ENCODE measurements around the gene OSBPL8. TPM values are rescaled to one million over a fixed set of nuclear protein-coding genes. Genes with fewer than 3 reads are reported as not detected.

Gene OSBPL8
- total and polyA plus RNA-seq, 2 experiments from 2014 or later: 78.0 to 124 TPM

DNA sequence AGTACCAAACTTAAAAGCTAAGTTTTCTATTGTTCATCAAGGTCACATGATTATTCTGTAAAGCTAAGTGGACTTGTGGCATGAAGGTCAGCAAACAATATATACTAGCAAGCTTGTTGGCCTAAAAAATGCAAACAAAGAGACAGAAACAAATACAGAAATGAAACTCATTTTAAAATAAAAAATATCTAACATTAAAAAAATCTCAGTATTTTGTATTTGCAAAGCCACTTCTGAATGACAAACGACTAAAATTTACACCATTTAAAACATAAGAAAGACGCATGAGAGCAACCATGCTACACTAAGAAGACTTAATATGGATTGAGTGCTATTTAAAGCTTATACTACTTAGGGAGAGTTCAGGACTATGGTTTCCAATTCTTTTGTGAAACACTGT, 138.5 kb downstream of the OSBPL8 start (continued):
- TF ChIP-seq, protein P1, sequence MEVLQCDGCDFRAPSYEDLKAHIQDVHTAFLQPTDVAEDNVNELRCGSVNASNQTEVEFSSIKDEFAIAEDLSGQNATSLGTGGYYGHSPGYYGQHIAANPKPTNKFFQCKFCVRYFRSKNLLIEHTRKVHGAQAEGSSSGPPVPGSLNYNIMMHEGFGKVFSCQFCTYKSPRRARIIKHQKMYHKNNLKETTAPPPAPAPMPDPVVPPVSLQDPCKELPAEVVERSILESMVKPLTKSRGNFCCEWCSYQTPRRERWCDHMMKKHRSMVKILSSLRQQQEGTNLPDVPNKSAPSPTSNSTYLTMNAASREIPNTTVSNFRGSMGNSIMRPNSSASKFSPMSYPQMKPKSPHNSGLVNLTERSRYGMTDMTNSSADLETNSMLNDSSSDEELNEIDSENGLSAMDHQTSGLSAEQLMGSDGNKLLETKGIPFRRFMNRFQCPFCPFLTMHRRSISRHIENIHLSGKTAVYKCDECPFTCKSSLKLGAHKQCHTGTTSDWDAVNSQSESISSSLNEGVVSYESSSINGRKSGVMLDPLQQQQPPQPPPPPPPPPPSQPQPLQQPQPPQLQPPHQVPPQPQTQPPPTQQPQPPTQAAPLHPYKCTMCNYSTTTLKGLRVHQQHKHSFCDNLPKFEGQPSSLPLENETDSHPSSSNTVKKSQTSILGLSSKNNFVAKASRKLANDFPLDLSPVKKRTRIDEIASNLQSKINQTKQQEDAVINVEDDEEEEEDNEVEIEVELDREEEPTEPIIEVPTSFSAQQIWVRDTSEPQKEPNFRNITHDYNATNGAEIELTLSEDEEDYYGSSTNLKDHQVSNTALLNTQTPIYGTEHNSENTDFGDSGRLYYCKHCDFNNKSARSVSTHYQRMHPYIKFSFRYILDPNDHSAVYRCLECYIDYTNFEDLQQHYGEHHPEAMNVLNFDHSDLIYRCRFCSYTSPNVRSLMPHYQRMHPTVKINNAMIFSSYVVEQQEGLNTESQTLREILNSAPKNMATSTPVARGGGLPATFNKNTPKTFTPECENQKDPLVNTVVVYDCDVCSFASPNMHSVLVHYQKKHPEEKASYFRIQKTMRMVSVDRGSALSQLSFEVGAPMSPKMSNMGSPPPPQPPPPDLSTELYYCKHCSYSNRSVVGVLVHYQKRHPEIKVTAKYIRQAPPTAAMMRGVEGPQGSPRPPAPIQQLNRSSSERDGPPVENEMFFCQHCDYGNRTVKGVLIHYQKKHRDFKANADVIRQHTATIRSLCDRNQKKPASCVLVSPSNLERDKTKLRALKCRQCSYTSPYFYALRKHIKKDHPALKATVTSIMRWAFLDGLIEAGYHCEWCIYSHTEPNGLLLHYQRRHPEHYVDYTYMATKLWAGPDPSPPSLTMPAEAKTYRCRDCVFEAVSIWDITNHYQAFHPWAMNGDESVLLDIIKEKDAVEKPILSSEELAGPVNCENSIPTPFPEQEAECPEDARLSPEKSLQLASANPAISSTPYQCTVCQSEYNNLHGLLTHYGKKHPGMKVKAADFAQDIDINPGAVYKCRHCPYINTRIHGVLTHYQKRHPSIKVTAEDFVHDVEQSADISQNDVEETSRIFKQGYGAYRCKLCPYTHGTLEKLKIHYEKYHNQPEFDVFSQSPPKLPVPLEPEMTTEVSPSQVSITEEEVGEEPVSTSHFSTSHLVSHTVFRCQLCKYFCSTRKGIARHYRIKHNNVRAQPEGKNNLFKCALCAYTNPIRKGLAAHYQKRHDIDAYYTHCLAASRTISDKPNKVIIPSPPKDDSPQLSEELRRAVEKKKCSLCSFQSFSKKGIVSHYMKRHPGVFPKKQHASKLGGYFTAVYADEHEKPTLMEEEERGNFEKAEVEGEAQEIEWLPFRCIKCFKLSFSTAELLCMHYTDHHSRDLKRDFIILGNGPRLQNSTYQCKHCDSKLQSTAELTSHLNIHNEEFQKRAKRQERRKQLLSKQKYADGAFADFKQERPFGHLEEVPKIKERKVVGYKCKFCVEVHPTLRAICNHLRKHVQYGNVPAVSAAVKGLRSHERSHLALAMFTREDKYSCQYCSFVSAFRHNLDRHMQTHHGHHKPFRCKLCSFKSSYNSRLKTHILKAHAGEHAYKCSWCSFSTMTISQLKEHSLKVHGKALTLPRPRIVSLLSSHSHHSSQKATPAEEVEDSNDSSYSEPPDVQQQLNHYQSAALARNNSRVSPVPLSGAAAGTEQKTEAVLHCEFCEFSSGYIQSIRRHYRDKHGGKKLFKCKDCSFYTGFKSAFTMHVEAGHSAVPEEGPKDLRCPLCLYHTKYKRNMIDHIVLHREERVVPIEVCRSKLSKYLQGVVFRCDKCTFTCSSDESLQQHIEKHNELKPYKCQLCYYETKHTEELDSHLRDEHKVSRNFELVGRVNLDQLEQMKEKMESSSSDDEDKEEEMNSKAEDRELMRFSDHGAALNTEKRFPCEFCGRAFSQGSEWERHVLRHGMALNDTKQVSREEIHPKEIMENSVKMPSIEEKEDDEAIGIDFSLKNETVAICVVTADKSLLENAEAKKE (CRISPR knock-in tag; IDR thresholded peaks at IDR 0.05): no peak
- TF ChIP-seq EZH2 (IDR thresholded peaks at IDR 0.05; ENCODE audit: low read depth, unreplicated experiment): no peak
- TF ChIP-seq, protein P2, sequence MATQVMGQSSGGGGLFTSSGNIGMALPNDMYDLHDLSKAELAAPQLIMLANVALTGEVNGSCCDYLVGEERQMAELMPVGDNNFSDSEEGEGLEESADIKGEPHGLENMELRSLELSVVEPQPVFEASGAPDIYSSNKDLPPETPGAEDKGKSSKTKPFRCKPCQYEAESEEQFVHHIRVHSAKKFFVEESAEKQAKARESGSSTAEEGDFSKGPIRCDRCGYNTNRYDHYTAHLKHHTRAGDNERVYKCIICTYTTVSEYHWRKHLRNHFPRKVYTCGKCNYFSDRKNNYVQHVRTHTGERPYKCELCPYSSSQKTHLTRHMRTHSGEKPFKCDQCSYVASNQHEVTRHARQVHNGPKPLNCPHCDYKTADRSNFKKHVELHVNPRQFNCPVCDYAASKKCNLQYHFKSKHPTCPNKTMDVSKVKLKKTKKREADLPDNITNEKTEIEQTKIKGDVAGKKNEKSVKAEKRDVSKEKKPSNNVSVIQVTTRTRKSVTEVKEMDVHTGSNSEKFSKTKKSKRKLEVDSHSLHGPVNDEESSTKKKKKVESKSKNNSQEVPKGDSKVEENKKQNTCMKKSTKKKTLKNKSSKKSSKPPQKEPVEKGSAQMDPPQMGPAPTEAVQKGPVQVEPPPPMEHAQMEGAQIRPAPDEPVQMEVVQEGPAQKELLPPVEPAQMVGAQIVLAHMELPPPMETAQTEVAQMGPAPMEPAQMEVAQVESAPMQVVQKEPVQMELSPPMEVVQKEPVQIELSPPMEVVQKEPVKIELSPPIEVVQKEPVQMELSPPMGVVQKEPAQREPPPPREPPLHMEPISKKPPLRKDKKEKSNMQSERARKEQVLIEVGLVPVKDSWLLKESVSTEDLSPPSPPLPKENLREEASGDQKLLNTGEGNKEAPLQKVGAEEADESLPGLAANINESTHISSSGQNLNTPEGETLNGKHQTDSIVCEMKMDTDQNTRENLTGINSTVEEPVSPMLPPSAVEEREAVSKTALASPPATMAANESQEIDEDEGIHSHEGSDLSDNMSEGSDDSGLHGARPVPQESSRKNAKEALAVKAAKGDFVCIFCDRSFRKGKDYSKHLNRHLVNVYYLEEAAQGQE (IDR thresholded peaks at IDR 0.05; ENCODE audit: unreplicated experiment): no peak
- TF ChIP-seq, protein P3, sequence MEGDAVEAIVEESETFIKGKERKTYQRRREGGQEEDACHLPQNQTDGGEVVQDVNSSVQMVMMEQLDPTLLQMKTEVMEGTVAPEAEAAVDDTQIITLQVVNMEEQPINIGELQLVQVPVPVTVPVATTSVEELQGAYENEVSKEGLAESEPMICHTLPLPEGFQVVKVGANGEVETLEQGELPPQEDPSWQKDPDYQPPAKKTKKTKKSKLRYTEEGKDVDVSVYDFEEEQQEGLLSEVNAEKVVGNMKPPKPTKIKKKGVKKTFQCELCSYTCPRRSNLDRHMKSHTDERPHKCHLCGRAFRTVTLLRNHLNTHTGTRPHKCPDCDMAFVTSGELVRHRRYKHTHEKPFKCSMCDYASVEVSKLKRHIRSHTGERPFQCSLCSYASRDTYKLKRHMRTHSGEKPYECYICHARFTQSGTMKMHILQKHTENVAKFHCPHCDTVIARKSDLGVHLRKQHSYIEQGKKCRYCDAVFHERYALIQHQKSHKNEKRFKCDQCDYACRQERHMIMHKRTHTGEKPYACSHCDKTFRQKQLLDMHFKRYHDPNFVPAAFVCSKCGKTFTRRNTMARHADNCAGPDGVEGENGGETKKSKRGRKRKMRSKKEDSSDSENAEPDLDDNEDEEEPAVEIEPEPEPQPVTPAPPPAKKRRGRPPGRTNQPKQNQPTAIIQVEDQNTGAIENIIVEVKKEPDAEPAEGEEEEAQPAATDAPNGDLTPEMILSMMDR (conservative IDR thresholded peaks at IDR 0.05; ENCODE audit: low read depth in 2 of 2): no peak
- TF ChIP-seq, protein P4, sequence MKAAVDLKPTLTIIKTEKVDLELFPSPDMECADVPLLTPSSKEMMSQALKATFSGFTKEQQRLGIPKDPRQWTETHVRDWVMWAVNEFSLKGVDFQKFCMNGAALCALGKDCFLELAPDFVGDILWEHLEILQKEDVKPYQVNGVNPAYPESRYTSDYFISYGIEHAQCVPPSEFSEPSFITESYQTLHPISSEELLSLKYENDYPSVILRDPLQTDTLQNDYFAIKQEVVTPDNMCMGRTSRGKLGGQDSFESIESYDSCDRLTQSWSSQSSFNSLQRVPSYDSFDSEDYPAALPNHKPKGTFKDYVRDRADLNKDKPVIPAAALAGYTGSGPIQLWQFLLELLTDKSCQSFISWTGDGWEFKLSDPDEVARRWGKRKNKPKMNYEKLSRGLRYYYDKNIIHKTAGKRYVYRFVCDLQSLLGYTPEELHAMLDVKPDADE (IDR thresholded peaks at IDR 0.05): no peak
- no peak for TF ChIP-seq STAT1 (IDR thresholded peaks at IDR 0.05; ENCODE audit: unreplicated experiment)

Measured in GM23338 (cell line).